Esophagus squamous epithelium (tissue), 4 donors: Measurements from ENCODE around the gene AIF1L.

ENCODE experiments used
- POLR2A ChIP-seq, 4 donors: fragments of 450-650 bp; IDR thresholded peaks; one replicate each; pipeline ENCODE4 v1.6.1; 2017; ENCODE audit warnings: antibody characterized with exemption in 4 of 4, mild to moderate bottlenecking in 4 of 4, moderate library complexity in 3 of 4
- TF ChIP-seq, protein P1 (sequence below), 6 experiments: fragments of 450-650 bp in 4 of 6; fragments of 200-600 bp in 2 of 6; sonication (generic) in 2 of 6; IDR thresholded peaks; one replicate each; pipeline ENCODE4 v1.5.1; 2016 to 2019; ENCODE audit warnings: antibody characterized with exemption in 6 of 6, mild to moderate bottlenecking in 4 of 6, moderate library complexity in 4 of 6

DNA sequence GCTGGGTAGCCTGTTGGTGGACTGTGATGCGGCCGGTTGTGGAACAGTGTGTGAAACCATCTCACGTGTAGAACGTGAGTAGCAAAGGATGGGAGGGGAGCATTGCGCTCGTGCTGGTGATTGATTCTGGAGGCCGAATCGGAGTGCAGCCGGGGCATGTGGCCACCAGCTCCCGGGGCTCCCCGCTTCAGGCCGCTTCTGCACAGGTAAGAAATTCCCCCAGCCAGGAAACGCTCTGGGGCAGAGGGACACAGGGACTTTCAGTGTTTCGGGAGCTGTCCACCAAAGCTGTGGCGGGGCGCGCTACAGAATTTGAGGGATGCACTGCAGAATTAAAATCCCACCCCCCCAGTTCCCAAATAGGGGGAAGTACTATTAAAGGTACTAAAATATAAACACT lies 45.5 kb upstream of the AIF1L start:
- no peak for TF ChIP-seq POLR2A (IDR thresholded peaks at IDR 0.05)
- TF ChIP-seq, protein P1, sequence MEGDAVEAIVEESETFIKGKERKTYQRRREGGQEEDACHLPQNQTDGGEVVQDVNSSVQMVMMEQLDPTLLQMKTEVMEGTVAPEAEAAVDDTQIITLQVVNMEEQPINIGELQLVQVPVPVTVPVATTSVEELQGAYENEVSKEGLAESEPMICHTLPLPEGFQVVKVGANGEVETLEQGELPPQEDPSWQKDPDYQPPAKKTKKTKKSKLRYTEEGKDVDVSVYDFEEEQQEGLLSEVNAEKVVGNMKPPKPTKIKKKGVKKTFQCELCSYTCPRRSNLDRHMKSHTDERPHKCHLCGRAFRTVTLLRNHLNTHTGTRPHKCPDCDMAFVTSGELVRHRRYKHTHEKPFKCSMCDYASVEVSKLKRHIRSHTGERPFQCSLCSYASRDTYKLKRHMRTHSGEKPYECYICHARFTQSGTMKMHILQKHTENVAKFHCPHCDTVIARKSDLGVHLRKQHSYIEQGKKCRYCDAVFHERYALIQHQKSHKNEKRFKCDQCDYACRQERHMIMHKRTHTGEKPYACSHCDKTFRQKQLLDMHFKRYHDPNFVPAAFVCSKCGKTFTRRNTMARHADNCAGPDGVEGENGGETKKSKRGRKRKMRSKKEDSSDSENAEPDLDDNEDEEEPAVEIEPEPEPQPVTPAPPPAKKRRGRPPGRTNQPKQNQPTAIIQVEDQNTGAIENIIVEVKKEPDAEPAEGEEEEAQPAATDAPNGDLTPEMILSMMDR (IDR thresholded peaks at IDR 0.05) = no peak
